Measurements from ENCODE around the gene PRKRIP1.
A peak's percentile ranks its signal among the peaks of the same experiment; 100 is the strongest.
"Not testable (repeated sequence)": the region's sequence is repeated elsewhere in the genome, so short reads cannot be mapped to it uniquely, and the experiment has no call there.

Gene PRKRIP1

DNA sequence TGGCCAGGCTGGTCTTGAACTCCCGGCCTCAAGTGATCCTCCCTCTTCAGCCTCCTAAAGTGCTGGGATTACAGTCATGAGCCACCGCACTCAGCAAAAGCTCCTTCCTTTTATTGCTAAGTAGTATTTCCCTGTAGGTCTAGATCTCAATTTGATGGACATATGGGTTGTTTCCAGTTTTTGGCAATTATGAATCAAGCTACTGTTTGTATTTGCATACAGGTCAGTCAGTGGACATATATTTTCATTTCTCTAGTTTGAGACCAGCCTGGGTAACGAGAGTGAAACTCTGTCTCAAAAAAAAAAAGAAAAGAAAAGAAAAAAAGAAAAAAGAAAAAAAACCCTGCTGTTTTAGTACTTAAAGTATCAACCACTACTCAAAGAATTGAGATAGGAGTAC, 6.4 kb upstream of the PRKRIP1 start:
- Histone ChIP-seq H3K36me3 (ENCODE audit: insufficient read depth, low read length) (peaks cover 16% of the 10 kb centered on the region), H3K4me3 (ENCODE audit: low read length) (no peak overlapping the region), H3K4me1 (ENCODE audit: insufficient read depth, low read length) (no peaks in the 10 kb centered on the region)

DNA sequence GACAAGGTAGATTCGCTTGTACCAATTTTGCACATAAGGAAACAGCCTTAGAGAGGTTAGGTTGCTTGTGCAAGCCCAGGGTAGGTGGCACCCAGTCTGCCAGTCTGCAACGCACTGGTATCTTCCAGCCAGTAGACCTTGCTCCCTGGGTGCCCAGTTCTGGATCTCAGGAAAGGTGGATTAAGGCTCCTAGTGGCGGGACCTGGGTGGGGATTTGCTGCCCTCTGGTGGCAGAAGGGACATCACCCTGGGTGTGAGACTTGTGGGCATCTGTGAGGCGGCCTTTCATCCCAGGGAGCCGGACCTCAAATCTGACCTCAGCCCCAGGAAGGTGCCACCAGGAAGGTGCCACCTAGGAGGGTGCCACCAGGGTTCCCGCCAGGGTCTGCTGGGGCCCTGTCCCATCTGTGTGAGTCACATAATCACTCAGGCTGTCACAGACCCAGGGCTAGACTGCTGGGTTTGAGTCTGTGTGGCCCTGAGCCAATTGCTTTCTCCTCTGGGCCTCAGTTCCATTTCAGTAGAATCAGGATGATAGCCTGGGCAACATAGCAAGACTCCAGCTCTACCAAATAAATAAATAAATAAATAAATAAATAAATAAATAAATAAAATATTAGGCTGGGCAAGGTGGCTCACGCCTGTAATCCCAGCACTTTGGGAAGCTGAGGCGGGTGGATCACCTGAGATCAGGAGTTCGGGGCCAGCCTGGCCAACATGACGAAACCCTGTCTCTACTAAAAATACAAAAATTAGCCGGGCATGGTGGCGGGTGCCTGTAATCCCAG, 5.3 kb upstream of the PRKRIP1 start:
- no peak overlapping the region for H2AFZ ChIP-seq (ENCODE audit: low read depth, low read length)
- no peaks in the 10 kb centered on the region for H3K27me3 ChIP-seq (ENCODE audit: insufficient read depth, low read length)
- H3K36me3 ChIP-seq (ENCODE audit: insufficient read depth, low read length), result peaks cover 14% of the 10 kb centered on the region
- no peaks in the 10 kb centered on the region for H3K9me3 ChIP-seq (ENCODE audit: low read length)
- H3K4me1 ChIP-seq (ENCODE audit: insufficient read depth, low read length), result peaks cover 5% of the 10 kb centered on the region
- H3K4me3 ChIP-seq (ENCODE audit: low read length), result no peak overlapping the region

More for the DNA sequence above, 6.4 kb upstream of the PRKRIP1 start:
- Histone ChIP-seq H2AFZ (ENCODE audit: low read depth, low read length) (no peak overlapping the region), H3K9me3 (ENCODE audit: low read length) (no peaks in the 10 kb centered on the region), H3K27me3 (ENCODE audit: insufficient read depth, low read length) (no peaks in the 10 kb centered on the region)

DNA sequence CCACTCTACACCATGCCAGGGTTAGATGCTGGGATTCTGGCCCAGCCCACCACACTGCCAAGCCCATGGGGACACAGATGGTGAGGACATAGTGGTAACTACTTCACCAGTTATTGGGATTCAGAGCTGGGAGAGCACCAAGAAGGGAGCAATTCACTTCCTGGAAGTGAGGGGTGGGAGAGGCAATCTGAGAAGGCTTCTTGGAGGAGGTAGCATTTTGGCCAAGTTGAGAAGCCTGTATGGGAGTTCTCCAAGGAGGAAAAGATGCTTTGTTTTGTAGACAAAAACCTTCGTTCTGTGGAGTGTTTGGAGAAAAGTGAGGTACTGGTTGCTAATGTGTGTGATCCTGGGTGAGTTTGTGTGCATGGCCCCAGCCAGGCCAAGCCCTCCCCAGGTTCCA, 3.8 kb upstream of the PRKRIP1 start:
- Histone ChIP-seq H3K36me3 (ENCODE audit: insufficient read depth, low read length) (peaks cover 10% of the 10 kb centered on the region), H2AFZ (ENCODE audit: low read depth, low read length) (no peak overlapping the region), H3K4me3 (ENCODE audit: low read length) (no peak overlapping the region), H3K4me1 (ENCODE audit: insufficient read depth, low read length) (peaks cover 11% of the 10 kb centered on the region), H3K27me3 (ENCODE audit: insufficient read depth, low read length) (no peaks in the 10 kb centered on the region), H3K9me3 (ENCODE audit: low read length) (no peaks in the 10 kb centered on the region)

DNA sequence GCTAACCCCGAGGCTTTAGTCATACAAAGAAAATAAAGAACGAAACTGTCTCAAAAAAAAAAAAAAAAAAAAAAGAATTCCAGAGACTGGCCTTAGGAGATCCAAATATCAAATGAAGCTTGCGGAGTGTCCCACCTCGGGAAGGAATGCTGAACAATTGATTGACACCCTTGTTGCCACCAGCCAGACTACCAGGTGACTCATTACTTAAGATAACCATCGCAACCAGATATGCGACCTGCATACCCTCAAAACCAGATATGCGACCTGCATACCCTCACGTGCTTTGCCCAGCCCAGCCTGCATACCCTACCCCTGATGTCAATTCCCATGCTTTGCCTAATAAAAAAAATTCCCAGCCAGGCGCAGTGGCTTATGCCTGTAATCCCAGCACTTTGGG, 2.7 kb upstream of the PRKRIP1 start:
- Histone ChIP-seq H3K9me3 (ENCODE audit: low read length) (no peaks in the 10 kb centered on the region), H3K36me3 (ENCODE audit: insufficient read depth, low read length) (peaks cover 14% of the 10 kb centered on the region), H3K4me3 (ENCODE audit: low read length) (no peak overlapping the region), H3K27me3 (ENCODE audit: insufficient read depth, low read length) (no peaks in the 10 kb centered on the region), H3K4me1 (ENCODE audit: insufficient read depth, low read length) (peaks cover 13% of the 10 kb centered on the region), H2AFZ (ENCODE audit: low read depth, low read length) (no peak overlapping the region)

DNA sequence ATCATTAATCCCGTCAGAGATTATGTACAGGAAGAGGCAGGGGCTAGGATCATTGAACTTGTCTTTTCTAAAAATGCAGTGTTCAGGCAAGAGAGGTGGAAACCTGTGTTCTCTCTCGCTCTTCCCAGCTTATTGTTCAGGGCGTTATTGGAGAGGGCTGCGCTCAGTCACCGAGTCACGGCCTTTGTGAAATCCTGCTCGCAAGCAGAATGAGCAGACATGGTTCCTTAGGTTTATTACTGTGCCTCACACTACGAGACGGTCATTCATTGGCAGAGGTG, 631 bp upstream of the PRKRIP1 start:
- no peaks in the 10 kb centered on the region for H3K27me3 ChIP-seq (ENCODE audit: insufficient read depth, low read length)
- no peaks in the 10 kb centered on the region for H3K9me3 ChIP-seq (ENCODE audit: low read length)
- peak overlapping the region; percentile 36 for H2AFZ ChIP-seq (ENCODE audit: low read depth, low read length)
- peaks cover 26% of the 10 kb centered on the region for H3K36me3 ChIP-seq (ENCODE audit: insufficient read depth, low read length)
- peak overlapping the region; percentile 89 for H3K4me3 ChIP-seq (ENCODE audit: low read length)
- H3K4me1 ChIP-seq (ENCODE audit: insufficient read depth, low read length), result peaks cover 13% of the 10 kb centered on the region

DNA sequence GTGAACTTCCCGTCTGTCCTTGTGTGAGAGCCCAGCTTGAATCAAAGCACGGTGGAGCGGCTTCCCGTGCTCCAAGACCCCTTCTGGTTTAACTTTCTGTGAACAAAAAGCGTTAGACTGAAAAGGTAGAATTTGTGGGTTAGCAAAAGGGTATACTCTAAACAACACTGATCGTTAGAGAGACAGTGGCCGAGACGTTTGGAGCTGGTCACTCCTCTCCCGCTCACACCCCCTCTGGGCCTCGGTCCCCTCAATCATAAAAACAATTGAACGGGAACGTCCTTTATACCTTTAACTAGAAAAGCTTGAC, 502 bp downstream of the PRKRIP1 start:
- peaks cover 33% of the 10 kb centered on the region for H3K36me3 ChIP-seq (ENCODE audit: insufficient read depth, low read length)

DNA sequence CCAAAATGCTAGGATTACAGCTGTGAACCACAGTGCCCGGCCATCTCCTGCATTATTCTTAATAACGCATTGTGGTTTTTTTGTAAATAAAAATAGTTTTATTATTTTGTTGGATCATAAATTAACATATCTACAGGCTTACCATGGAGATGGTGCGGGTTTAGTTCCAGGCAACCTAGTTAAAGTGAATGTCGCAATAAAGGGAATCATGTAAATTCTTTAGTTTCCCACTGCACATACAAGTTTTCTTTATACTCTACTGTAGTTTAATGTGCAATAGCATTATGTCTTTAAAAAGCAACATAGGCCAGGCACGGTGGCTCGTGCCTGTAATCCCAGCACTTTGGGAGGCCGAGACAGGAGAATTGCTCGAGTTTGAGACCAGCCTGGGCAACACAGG, 2.4 kb downstream of the PRKRIP1 start:
- Histone ChIP-seq H3K4me1 (ENCODE audit: insufficient read depth, low read length) (peaks cover 13% of the 10 kb centered on the region), H3K27me3 (ENCODE audit: insufficient read depth, low read length) (no peaks in the 10 kb centered on the region), H3K36me3 (ENCODE audit: insufficient read depth, low read length) (peaks cover 41% of the 10 kb centered on the region), H3K9me3 (ENCODE audit: low read length) (no peaks in the 10 kb centered on the region), H2AFZ (ENCODE audit: low read depth, low read length) (no peak overlapping the region), H3K4me3 (ENCODE audit: low read length) (no peak overlapping the region)

More for the DNA sequence above, 502 bp downstream of the PRKRIP1 start:
- Histone ChIP-seq H2AFZ (ENCODE audit: low read depth, low read length) (peak overlapping the region; percentile 42), H3K4me3 (ENCODE audit: low read length) (peak overlapping the region; percentile 89), H3K4me1 (ENCODE audit: insufficient read depth, low read length) (peaks cover 13% of the 10 kb centered on the region), H3K27me3 (ENCODE audit: insufficient read depth, low read length) (no peaks in the 10 kb centered on the region), H3K9me3 (ENCODE audit: low read length) (no peaks in the 10 kb centered on the region)

DNA sequence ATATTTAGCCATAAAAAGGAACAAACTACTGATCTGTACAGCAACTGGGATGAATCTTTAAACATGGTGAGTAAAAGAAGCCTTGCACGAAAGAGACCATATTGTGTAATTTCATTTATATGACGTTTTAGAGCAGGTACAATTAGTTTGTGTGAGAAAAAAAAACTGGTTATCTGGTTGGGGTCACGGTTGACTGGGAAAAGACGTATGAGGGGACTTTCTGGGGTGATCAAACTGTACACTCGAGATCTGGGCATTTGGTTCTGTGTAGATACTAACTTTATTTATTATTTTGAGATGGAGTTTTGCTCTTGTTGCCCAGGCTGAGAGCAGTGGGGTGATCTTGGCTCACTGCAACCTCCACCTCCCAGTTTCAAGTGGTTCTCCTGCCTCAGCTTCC, 4.2 kb downstream of the PRKRIP1 start:
- H3K4me1 ChIP-seq (ENCODE audit: insufficient read depth, low read length), result peaks cover 11% of the 10 kb centered on the region
- no peaks in the 10 kb centered on the region for H3K9me3 ChIP-seq (ENCODE audit: low read length)
- H3K36me3 ChIP-seq (ENCODE audit: insufficient read depth, low read length), result peaks cover 47% of the 10 kb centered on the region
- H3K27me3 ChIP-seq (ENCODE audit: insufficient read depth, low read length), result no peaks in the 10 kb centered on the region
- no peak overlapping the region for H3K4me3 ChIP-seq (ENCODE audit: low read length)
- H2AFZ ChIP-seq (ENCODE audit: low read depth, low read length), result no peak overlapping the region

DNA sequence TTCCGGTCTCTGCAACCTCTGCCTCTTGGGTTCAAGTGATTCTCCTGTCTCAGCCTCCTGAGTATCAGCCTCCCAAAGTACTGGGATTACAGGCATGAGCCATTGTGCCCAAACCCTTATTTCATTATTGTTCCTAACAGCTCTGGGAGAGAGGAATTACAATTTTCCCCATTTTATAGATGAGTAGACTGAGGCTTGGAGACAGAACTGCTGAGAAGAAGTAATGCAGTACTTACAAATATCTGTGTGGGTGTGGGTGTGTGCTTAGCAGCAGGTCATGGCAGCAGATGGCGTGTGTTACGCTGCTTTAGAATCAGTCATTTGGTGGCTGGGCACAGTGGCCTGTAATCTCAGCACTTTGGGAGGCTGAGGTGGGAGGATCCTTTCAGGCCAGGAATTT, 7.4 kb downstream of the PRKRIP1 start:
- H3K4me1 ChIP-seq (ENCODE audit: insufficient read depth, low read length), result no peaks in the 10 kb centered on the region
- no peak overlapping the region for H3K4me3 ChIP-seq (ENCODE audit: low read length)
- peaks cover 74% of the 10 kb centered on the region for H3K36me3 ChIP-seq (ENCODE audit: insufficient read depth, low read length)
- H2AFZ ChIP-seq (ENCODE audit: low read depth, low read length), result no peak overlapping the region
- H3K27me3 ChIP-seq (ENCODE audit: insufficient read depth, low read length), result no peaks in the 10 kb centered on the region
- peaks cover 12% of the 10 kb centered on the region for H3K9me3 ChIP-seq (ENCODE audit: low read length)

DNA sequence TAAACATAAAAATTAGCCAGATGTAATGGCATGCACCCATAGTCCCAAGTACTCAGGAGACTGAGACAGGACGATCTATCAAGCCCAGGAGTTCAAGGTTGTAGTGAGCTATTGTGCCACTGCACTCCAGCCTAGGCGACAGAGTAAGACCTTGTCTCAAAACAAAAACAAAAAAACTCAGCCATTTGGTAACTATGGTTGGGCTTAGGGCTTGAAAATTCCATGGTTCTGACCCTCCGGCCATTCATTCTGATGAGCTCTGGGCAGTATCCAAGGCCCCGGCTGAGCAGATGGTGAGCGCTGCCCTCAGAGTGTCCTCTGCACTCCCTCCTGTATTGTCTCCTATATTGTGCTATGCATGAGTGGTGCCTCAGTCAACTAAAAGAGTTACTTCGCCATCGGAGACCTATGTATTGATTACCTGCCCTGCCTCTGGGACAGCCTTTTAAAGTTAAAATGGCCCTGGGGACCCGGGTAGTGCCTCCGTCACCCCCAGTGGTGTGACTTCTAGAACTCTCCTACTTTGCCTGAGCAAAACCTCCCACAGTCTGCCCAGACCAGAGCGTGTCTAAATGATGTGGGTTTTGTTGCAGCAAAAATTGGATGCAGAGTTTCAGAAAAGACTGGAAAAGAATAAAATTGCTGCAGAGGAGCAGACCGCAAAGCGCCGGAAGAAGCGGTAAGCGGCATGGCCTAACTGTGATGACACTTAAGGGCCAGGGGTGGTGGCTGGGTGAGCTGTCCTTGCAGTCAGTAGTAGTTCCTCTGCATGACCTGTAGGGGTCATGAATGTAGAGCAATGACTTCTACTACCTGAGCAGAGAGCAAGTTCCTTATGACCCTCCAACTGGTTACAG, 8.1 kb downstream of the PRKRIP1 start:
- Histone ChIP-seq H3K4me3 (ENCODE audit: low read length) (no peak overlapping the region), H3K4me1 (ENCODE audit: insufficient read depth, low read length) (no peaks in the 10 kb centered on the region), H3K9me3 (ENCODE audit: low read length) (peaks cover 14% of the 10 kb centered on the region), H2AFZ (ENCODE audit: low read depth, low read length) (no peak overlapping the region), H3K36me3 (ENCODE audit: insufficient read depth, low read length) (peaks cover 72% of the 10 kb centered on the region), H3K27me3 (ENCODE audit: insufficient read depth, low read length) (no peaks in the 10 kb centered on the region)

DNA sequence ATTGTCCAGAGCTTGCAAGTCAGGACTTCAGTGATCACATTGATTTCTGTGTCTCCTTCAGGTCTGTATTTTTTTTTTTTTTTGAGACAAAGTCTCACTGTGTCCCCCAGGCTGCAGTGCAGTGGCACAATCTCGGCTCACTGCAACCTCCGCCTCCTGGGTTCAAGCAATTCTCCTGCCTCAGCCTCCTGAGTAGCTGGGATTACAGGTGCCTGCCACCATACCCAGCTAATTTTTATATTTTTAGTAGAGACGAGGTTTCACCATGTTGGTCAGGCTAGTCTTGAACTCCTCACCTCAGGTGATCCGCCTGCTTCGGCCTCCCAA, 8.7 kb downstream of the PRKRIP1 start:
- peaks cover 18% of the 10 kb centered on the region for H3K9me3 ChIP-seq (ENCODE audit: low read length)
- H3K27me3 ChIP-seq (ENCODE audit: insufficient read depth, low read length); H3K4me3 ChIP-seq (ENCODE audit: low read length); H2AFZ ChIP-seq (ENCODE audit: low read depth, low read length); H3K4me1 ChIP-seq (ENCODE audit: insufficient read depth, low read length): not testable (repeated sequence)
- H3K36me3 ChIP-seq (ENCODE audit: insufficient read depth, low read length), result peaks cover 74% of the 10 kb centered on the region

DNA sequence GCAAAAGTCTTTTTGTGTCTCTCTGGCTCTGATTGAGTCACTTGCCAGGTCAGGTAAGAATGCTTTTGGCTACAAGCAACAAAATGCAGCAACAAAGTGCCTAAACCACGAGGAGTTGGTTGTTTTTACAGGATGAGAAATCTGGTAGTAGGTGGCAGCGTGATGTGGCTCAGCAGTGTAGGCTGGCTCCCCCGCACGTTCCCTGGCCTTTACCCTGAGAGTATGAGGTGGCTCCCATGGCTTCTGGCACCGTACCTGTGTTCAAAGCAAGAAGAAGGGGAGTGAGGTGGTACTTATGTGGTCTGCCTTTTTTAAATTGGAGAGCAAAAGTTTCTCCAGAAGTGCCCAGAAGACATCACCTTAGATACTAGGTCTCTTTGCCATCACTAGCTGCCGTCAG, 11.7 kb downstream of the PRKRIP1 start:
- Histone ChIP-seq H3K4me3 (ENCODE audit: low read length) (no peak overlapping the region), H3K4me1 (ENCODE audit: insufficient read depth, low read length) (no peaks in the 10 kb centered on the region), H3K36me3 (ENCODE audit: insufficient read depth, low read length) (peaks cover 80% of the 10 kb centered on the region), H3K9me3 (ENCODE audit: low read length) (peaks cover 24% of the 10 kb centered on the region), H2AFZ (ENCODE audit: low read depth, low read length) (no peak overlapping the region), H3K27me3 (ENCODE audit: insufficient read depth, low read length) (no peaks in the 10 kb centered on the region)

DNA sequence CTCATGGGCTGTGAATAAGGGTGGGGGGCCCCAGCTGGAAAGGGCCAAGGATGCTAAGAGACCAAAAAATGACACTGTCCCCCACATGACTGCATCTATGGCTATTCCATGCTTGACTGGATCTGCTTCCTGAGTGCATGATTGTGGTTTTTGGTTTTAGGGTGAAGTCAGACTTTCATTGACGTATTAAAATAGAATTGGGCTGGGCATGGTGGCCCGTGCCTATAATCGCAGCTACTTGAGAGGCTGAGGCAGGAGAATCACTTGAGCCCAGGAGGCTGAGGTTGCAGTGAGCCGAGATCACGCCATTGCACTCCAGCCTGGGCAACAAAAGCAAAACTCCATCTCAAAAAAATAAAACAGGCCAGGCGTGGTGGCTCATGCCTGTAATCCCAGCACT, 12.4 kb downstream of the PRKRIP1 start:
- H3K27me3 ChIP-seq (ENCODE audit: insufficient read depth, low read length); H3K4me1 ChIP-seq (ENCODE audit: insufficient read depth, low read length): not testable (repeated sequence)
- H3K36me3 ChIP-seq (ENCODE audit: insufficient read depth, low read length), result peaks cover 81% of the 10 kb centered on the region

DNA sequence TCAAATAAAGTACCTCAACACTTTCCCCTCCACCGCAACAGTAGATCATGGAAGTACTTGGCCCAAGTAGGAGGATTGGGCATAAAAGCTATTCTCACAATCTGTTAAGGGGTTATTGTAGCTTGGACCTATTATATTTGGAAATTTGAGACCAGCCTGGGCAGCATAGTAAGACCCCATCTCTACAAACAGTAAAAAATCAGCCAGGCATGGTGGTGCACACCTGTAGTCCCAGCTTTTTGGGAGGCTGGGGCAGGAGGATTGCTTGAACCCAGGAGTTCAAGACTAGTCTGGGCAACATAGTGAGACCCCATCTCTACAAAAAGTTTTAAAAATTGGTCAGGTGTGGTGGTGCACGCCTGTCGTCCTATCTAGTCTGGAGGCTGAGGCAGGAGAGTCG, 13.2 kb downstream of the PRKRIP1 start:
- Histone ChIP-seq H3K36me3 (ENCODE audit: insufficient read depth, low read length) (peaks cover 87% of the 10 kb centered on the region), H3K4me3 (ENCODE audit: low read length) (no peak overlapping the region), H2AFZ (ENCODE audit: low read depth, low read length) (no peak overlapping the region), H3K4me1 (ENCODE audit: insufficient read depth, low read length) (no peaks in the 10 kb centered on the region), H3K27me3 (ENCODE audit: insufficient read depth, low read length) (no peaks in the 10 kb centered on the region), H3K9me3 (ENCODE audit: low read length) (peaks cover 24% of the 10 kb centered on the region)

More for the DNA sequence above, 12.4 kb downstream of the PRKRIP1 start:
- H3K9me3 ChIP-seq (ENCODE audit: low read length), result peaks cover 24% of the 10 kb centered on the region
- not testable (repeated sequence) for H2AFZ ChIP-seq (ENCODE audit: low read depth, low read length); H3K4me3 ChIP-seq (ENCODE audit: low read length)

Measured in neuron (in vitro differentiated cells).